MM.1S (cell line): Measurements from ENCODE around the gene RFX7.

Source experiments
- DNase-seq: peaks from one replicate; pipeline ENCODE4 v3.0.0-alpha.2; 2015
- H2AFZ ChIP-seq: fragments of 300-600 bp; sonication (generic); 2 replicates; pipeline ENCODE4 v1.6.0; 2016; ENCODE audit warnings: antibody characterized with exemption, low read length
- H3F3A ChIP-seq: fragments of 300-600 bp; sonication (generic); 2 replicates; pipeline ENCODE4 v1.6.1; 2016; ENCODE audit warnings: mild to moderate bottlenecking, antibody characterized with exemption, low read length, moderate library complexity, mixed read lengths; ENCODE audit not compliant: insufficient read depth
- H3K27ac ChIP-seq: fragments of 300-600 bp; sonication (generic); 2 replicates; pipeline ENCODE4 v1.5.1; 2016; ENCODE audit warnings: mild to moderate bottlenecking, low read length
- H3K27me3 ChIP-seq: fragments of 300-600 bp; sonication (generic); replicated peaks from 2 replicates; pipeline ENCODE4 v1.6.0; 2016; ENCODE audit warnings: low read length; ENCODE audit not compliant: insufficient read depth
- H3K36me3 ChIP-seq: fragments of 300-600 bp; sonication (generic); replicated peaks from 2 replicates; pipeline ENCODE4 v1.6.1; 2016; ENCODE audit warnings: mild to moderate bottlenecking, low read length, mixed read lengths; ENCODE audit not compliant: insufficient read depth
- H3K4me1 ChIP-seq: fragments of 300-600 bp; sonication (generic); 2 replicates; pipeline ENCODE4 v1.6.1; 2016; ENCODE audit warnings: low read length, mixed read lengths
- H3K4me2 ChIP-seq: fragments of 300-600 bp; sonication (generic); 2 replicates; pipeline ENCODE4 v1.6.0; 2016; ENCODE audit warnings: low read depth, low read length
- H3K4me3 ChIP-seq: fragments of 300-600 bp; sonication (generic); 2 replicates; pipeline ENCODE4 v1.5.1; 2016; ENCODE audit warnings: low read length, mixed read lengths
- H3K79me2 ChIP-seq: fragments of 300-600 bp; sonication (generic); 2 replicates; pipeline ENCODE4 v1.6.1; 2016; ENCODE audit warnings: mixed run types, low read length, mixed read lengths
- H3K9ac ChIP-seq: fragments of 300-600 bp; sonication (generic); 2 replicates; pipeline ENCODE4 v1.6.1; 2016; ENCODE audit warnings: low read length, mixed read lengths
- H3K9me2 ChIP-seq: fragments of 300-600 bp; sonication (generic); replicated peaks from 2 replicates; pipeline ENCODE4 v1.6.1; 2016; ENCODE audit warnings: mild to moderate bottlenecking, low read length, mixed read lengths; ENCODE audit not compliant: insufficient read depth
- H3K9me3 ChIP-seq: fragments of 300-600 bp; sonication (generic); replicated peaks from 2 replicates; pipeline ENCODE4 v1.6.1; 2016; ENCODE audit warnings: mild to moderate bottlenecking, low read length, mixed read lengths; ENCODE audit not compliant: insufficient read depth
- H4K20me1 ChIP-seq: fragments of 300-600 bp; sonication (generic); 2 replicates; pipeline ENCODE4 v1.6.1; 2016; ENCODE audit warnings: mild to moderate bottlenecking, low read length, moderate library complexity, mixed read lengths; ENCODE audit not compliant: insufficient read depth
- EZH2 ChIP-seq: fragments of 300-600 bp; sonication (generic); optimal IDR thresholded peaks from 2 replicates; pipeline ENCODE3; 2017; ENCODE audit warnings: low read depth, mild to moderate bottlenecking, antibody characterized with exemption, low read length, mixed read lengths
- EZH2phosphoT487 ChIP-seq: fragments of 300-600 bp; sonication (generic); IDR thresholded peaks from 2 replicates; pipeline ENCODE4 v1.6.1; 2018; ENCODE audit warnings: antibody characterized with exemption, low read length
- TF ChIP-seq, protein P1 (sequence below): fragments of 300-600 bp; sonication (generic); IDR thresholded peaks from 2 replicates; pipeline ENCODE4 v1.5.1; 2016; ENCODE audit warnings: antibody characterized with exemption, low read length, mixed read lengths

Gene RFX7

DNA sequence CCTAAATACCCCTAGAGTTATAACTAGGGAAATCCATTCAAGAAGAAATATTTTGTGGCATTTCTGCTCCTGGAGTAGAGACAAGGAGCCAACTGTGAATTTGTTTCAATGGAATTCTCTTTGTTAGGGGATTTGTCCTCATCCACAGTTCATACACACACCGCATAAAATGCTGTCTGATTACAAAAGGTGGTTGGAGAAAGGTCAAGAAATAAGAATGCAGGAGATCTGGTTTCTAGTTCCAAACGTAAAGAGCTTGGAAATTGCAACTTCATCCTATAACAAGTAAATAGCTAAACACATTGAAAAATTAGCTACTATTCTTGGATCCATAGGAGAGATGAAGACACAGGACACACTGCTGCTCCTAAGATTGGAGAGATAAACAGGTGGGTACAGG lies 184.0 kb downstream of the RFX7 start:
- no peaks in the 10 kb centered on the region for H4K20me1 ChIP-seq
- no peaks in the 10 kb centered on the region for H3F3A ChIP-seq
- no peaks in the 10 kb centered on the region for H3K4me1 ChIP-seq
- H3K4me3 ChIP-seq = no peak overlapping the region
- TF ChIP-seq, protein P1, sequence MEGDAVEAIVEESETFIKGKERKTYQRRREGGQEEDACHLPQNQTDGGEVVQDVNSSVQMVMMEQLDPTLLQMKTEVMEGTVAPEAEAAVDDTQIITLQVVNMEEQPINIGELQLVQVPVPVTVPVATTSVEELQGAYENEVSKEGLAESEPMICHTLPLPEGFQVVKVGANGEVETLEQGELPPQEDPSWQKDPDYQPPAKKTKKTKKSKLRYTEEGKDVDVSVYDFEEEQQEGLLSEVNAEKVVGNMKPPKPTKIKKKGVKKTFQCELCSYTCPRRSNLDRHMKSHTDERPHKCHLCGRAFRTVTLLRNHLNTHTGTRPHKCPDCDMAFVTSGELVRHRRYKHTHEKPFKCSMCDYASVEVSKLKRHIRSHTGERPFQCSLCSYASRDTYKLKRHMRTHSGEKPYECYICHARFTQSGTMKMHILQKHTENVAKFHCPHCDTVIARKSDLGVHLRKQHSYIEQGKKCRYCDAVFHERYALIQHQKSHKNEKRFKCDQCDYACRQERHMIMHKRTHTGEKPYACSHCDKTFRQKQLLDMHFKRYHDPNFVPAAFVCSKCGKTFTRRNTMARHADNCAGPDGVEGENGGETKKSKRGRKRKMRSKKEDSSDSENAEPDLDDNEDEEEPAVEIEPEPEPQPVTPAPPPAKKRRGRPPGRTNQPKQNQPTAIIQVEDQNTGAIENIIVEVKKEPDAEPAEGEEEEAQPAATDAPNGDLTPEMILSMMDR = no peak
- no peak for TF ChIP-seq EZH2
- H3K9ac ChIP-seq = no peak overlapping the region
- H3K4me2 ChIP-seq = no peak overlapping the region
- H3K79me2 ChIP-seq = no peaks in the 10 kb centered on the region
- no peak overlapping the region for H2AFZ ChIP-seq
- no peaks in the 10 kb centered on the region for H3K9me3 ChIP-seq
- no peaks in the 10 kb centered on the region for H3K36me3 ChIP-seq
- H3K27me3 ChIP-seq = no peaks in the 10 kb centered on the region
- no peaks in the 10 kb centered on the region for H3K9me2 ChIP-seq
- H3K27ac ChIP-seq = no peak overlapping the region
- DNase-seq = no peak

DNA sequence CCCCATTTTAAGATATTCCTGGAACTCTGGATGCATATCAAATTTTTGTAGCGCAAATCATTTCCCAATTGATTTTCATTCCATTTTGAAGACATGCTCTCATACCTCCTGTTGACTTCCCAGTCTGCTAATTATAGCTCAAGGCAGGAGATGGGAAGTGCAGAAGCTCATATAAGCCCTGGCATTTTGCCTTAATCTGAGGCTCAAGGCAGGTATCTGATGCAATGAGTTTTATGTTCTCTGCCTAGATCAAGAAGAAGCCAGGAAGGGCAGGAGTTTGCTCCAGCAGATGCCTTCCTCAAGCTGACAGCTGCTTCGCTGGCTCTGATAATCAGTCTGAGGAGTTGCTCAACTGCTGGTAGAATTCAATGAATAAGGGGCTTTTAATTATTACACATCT lies 184.7 kb downstream of the RFX7 start:
- no peak for TF ChIP-seq EZH2phosphoT487
- TF ChIP-seq, protein P1 = no peak
- no peak for TF ChIP-seq EZH2
- H4K20me1 ChIP-seq = no peaks in the 10 kb centered on the region
- no peaks in the 10 kb centered on the region for H3K79me2 ChIP-seq
- no peaks in the 10 kb centered on the region for H3K9me2 ChIP-seq
- H3K27ac ChIP-seq = no peak overlapping the region
- H3K36me3 ChIP-seq = no peaks in the 10 kb centered on the region
- no peak overlapping the region for H2AFZ ChIP-seq
- H3K9me3 ChIP-seq = no peaks in the 10 kb centered on the region
- H3F3A ChIP-seq = no peaks in the 10 kb centered on the region
- no peak for DNase-seq
- H3K4me2 ChIP-seq = no peak overlapping the region
- H3K9ac ChIP-seq = no peak overlapping the region
- H3K4me1 ChIP-seq = no peaks in the 10 kb centered on the region
- no peaks in the 10 kb centered on the region for H3K27me3 ChIP-seq
- no peak overlapping the region for H3K4me3 ChIP-seq

DNA sequence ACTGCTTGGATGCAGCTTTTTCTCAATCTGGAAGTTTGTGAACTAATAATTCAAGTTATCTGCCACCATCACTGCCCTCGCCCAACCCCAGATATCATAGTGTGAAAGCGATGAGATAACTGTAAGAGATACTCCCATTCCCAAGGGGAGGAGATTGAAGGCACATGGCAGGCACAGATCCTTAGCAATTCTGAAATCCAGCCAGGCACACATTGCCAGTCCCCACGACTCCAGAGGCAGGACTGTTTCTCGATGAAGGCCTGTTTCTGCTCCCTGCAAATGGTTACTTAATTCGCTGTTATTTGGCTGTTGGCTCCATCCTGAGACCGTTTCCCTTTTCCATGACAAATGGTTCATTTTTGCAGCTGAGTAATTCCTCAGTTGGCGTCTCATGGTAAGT lies 187.1 kb downstream of the RFX7 start:
- TF ChIP-seq EZH2phosphoT487 = no peak
- TF ChIP-seq, protein P1 = no peak
- no peak for TF ChIP-seq EZH2
- no peaks in the 10 kb centered on the region for H4K20me1 ChIP-seq
- no peaks in the 10 kb centered on the region for H3K9me2 ChIP-seq
- no peak overlapping the region for H3K4me2 ChIP-seq
- H3K9me3 ChIP-seq = no peaks in the 10 kb centered on the region
- no peak for DNase-seq
- H3K9ac ChIP-seq = no peak overlapping the region
- H3K27ac ChIP-seq = no peak overlapping the region
- H3K4me3 ChIP-seq = no peak overlapping the region
- no peaks in the 10 kb centered on the region for H3F3A ChIP-seq
- no peaks in the 10 kb centered on the region for H3K4me1 ChIP-seq
- H2AFZ ChIP-seq = no peak overlapping the region
- no peaks in the 10 kb centered on the region for H3K36me3 ChIP-seq
- H3K79me2 ChIP-seq = no peaks in the 10 kb centered on the region
- no peaks in the 10 kb centered on the region for H3K27me3 ChIP-seq
